SK-N-MC (cell line): ENCODE measurements around the gene SLC25A42.

Source experiments
- EZH2 ChIP-seq: fragments of 200-600 bp; sonication (generic); IDR thresholded peaks from one replicate; pipeline ENCODE4 v1.6.1; 2017; ENCODE audit warnings: antibody characterized with exemption
- POLR2AphosphoS5 ChIP-seq: IDR thresholded peaks from 2 replicates; pipeline ENCODE4 v1.6.1; 2012; ENCODE audit warnings: mild to moderate bottlenecking, low read depth, low read length, borderline replicate concordance

- TF ChIP-seq POLR2AphosphoS5 (no peak), EZH2 (no peak)
These were observed 34.4 kb downstream of the SLC25A42 start for GRCh38 chr19:19098084-19098702.
